Measurements from ENCODE around the gene RAPGEF3.
A peak's percentile ranks its signal among the peaks of the same experiment; 100 is the strongest.

Gene RAPGEF3

GRCh38 chr12:47686645-47687240 lies 71.9 kb downstream of the RAPGEF3 start:
- H3K27me3 ChIP-seq (ENCODE audit: insufficient read depth, poor library complexity, severe bottlenecking) = no peaks in the 10 kb centered on the region
- H3K27ac ChIP-seq (replicated peaks) = no peak overlapping the region
- peak; percentile 20 for TF ChIP-seq CTCF (IDR thresholded peaks at IDR 0.05; ENCODE audit: insufficient read depth, low read length)
- TF ChIP-seq, protein P1, sequence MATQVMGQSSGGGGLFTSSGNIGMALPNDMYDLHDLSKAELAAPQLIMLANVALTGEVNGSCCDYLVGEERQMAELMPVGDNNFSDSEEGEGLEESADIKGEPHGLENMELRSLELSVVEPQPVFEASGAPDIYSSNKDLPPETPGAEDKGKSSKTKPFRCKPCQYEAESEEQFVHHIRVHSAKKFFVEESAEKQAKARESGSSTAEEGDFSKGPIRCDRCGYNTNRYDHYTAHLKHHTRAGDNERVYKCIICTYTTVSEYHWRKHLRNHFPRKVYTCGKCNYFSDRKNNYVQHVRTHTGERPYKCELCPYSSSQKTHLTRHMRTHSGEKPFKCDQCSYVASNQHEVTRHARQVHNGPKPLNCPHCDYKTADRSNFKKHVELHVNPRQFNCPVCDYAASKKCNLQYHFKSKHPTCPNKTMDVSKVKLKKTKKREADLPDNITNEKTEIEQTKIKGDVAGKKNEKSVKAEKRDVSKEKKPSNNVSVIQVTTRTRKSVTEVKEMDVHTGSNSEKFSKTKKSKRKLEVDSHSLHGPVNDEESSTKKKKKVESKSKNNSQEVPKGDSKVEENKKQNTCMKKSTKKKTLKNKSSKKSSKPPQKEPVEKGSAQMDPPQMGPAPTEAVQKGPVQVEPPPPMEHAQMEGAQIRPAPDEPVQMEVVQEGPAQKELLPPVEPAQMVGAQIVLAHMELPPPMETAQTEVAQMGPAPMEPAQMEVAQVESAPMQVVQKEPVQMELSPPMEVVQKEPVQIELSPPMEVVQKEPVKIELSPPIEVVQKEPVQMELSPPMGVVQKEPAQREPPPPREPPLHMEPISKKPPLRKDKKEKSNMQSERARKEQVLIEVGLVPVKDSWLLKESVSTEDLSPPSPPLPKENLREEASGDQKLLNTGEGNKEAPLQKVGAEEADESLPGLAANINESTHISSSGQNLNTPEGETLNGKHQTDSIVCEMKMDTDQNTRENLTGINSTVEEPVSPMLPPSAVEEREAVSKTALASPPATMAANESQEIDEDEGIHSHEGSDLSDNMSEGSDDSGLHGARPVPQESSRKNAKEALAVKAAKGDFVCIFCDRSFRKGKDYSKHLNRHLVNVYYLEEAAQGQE (IDR thresholded peaks at IDR 0.05; ENCODE audit: insufficient replicate concordance, low read depth) = no peak
- peak in 1 of 2 experiments; percentile 28 for DNase-seq (ENCODE audit: low read depth in 1 of 2, low spot score in 1 of 2)
- H3K4me3 ChIP-seq (replicated peaks; ENCODE audit: insufficient read depth, low read length) = no peak overlapping the region

All from HL-60 (cell line).